K562 (cell line): ENCODE measurements around the gene AMDHD2. TPM values are rescaled to one million over a fixed set of nuclear protein-coding genes. Genes with fewer than 3 reads are reported as not detected.

Experiments
- ATAC-seq: fragments of 200-7000 bp; cut with Tn5 transposase; 3 replicates; pipeline ENCODE4 v1.9.1; 2020; ENCODE audit warnings: moderate library complexity
- BruUV-seq: library from RNA; stranded (reverse); fragments of 400-500 nt; replicated peaks from 2 replicates; lab custom pipeline; 2021; lab: Mats Ljungman, UMichigan
- CTCF ChIA-PET: fragments of 300-600 bp; formaldehyde crosslinking; extraction: SDS; loops from one replicate; lab custom pipeline; 2021; ENCODE audit warnings: low intra/inter-chr PET ratio; lab: Yijun Ruan, JAX
- POLR2A ChIA-PET: fragments of 300-600, 350-650 bp; sonication (Branson Sonifier 250); formaldehyde crosslinking; extraction: SDS; loops from one replicate; lab custom pipeline; 2021; ENCODE audit warnings: antibody characterized with exemption, inconsistent platforms; lab: Yijun Ruan, JAX
- DNase-seq, 4 experiments: peaks; one replicate each; pipeline versions ENCODE4 v3.0.0 to v3.0.0-alpha.2; 2011 to 2018; ENCODE audit warnings: low spot score in 3 of 4, mixed read lengths in 3 of 4; ENCODE audit errors: extremely low read depth in 1 of 4
- FAIRE-seq: peaks from 2 replicates; lab custom pipeline; 2011; peaks lifted over from hg19 to GRCh38; lab: Jason Lieb, UNC
- H2AFZ ChIP-seq: 2 replicates; pipeline ENCODE4 v1.6.0; 2011; ENCODE audit warnings: low read depth, low read length, control low read depth, inconsistent platforms
- H3K27ac ChIP-seq: fragments of 200-600 bp; 3 replicates; pipeline ENCODE4 v1.8.0; 2011; ENCODE audit warnings: low read depth, mild to moderate bottlenecking, control low read depth, inconsistent platforms, low read length, moderate library complexity, mixed read lengths; ENCODE audit errors: extremely low read depth
- H3K27me3 ChIP-seq, 2 experiments: fragments of 300-600 bp in 1 of 2; 2 replicates in 1 of 2; 3 replicates in 1 of 2; pipeline versions ENCODE4 v1.6.0 to v1.8.0; 2011; ENCODE audit warnings: inconsistent platforms in 2 of 2, low read length in 2 of 2, mild to moderate bottlenecking in 1 of 2, mixed read lengths in 1 of 2, moderate library complexity in 1 of 2; ENCODE audit not compliant: control insufficient read depth in 2 of 2, insufficient read depth in 2 of 2
- H3K36me3 ChIP-seq: fragments of 300-600 bp; 3 replicates; pipeline ENCODE4 v1.8.0; 2011; ENCODE audit warnings: mild to moderate bottlenecking, low read length, inconsistent platforms; ENCODE audit not compliant: control insufficient read depth, insufficient read depth
- H3K4me1 ChIP-seq, 2 experiments: fragments of 200-600 bp in 1 of 2; replicated peaks in 1 of 2; 2 replicates in 1 of 2; 3 replicates in 1 of 2; pipeline versions ENCODE4 v1.5.1 to v1.8.0; 2011; ENCODE audit warnings: inconsistent platforms in 2 of 2, low read length in 2 of 2, mild to moderate bottlenecking in 1 of 2, mixed read lengths in 1 of 2, moderate library complexity in 1 of 2; ENCODE audit not compliant: control insufficient read depth in 2 of 2, insufficient read depth in 2 of 2
- H3K4me2 ChIP-seq: 2 replicates; pipeline ENCODE4 v1.6.1; 2011; ENCODE audit warnings: low read length, control low read depth, inconsistent platforms, mixed read lengths; ENCODE audit not compliant: insufficient read depth
- H3K4me3 ChIP-seq: fragments of 200-600 bp; sonication (generic), shearing (Covaris generic); 2 replicates; pipeline ENCODE4 v1.5.1; 2016; ENCODE audit warnings: control low read depth, inconsistent platforms
- H3K79me2 ChIP-seq: fragments of 200-600 bp; 3 replicates; pipeline ENCODE4 v1.8.0; 2011; ENCODE audit warnings: low read length, inconsistent platforms; ENCODE audit not compliant: control insufficient read depth, insufficient read depth
- H3K9ac ChIP-seq, 2 experiments: 2 replicates each; pipeline versions ENCODE4 v1.6.0 to v1.6.1; 2011; ENCODE audit warnings: low read depth in 2 of 2, low read length in 2 of 2, control low read depth in 1 of 2, inconsistent platforms in 1 of 2, mild to moderate bottlenecking in 1 of 2, mixed read lengths in 1 of 2; ENCODE audit not compliant: insufficient read depth in 1 of 2
- H3K9me1 ChIP-seq: one replicate; pipeline ENCODE4 v1.6.0; 2011; ENCODE audit warnings: inconsistent platforms, mild to moderate bottlenecking, low read length, moderate library complexity; ENCODE audit not compliant: control insufficient read depth, insufficient read depth
- H3K9me3 ChIP-seq: replicated peaks from 2 replicates; pipeline ENCODE4 v1.5.1; 2011; ENCODE audit warnings: low read depth, low read length, inconsistent platforms; ENCODE audit not compliant: control insufficient read depth, insufficient read depth
- H4K20me1 ChIP-seq: replicated peaks from 2 replicates; pipeline ENCODE4 v1.6.1; 2011; ENCODE audit warnings: low read length, inconsistent platforms, mixed read lengths; ENCODE audit not compliant: control insufficient read depth, insufficient read depth
- ATF4 ChIP-seq: fragments of 450-650 bp; formaldehyde crosslinking; IDR thresholded peaks from 2 replicates; pipeline ENCODE4 v1.4.0; 2022; ENCODE audit warnings: mild to moderate bottlenecking, moderate library complexity
- ATF7 ChIP-seq: fragments of 450-650 bp; IDR thresholded peaks from 2 replicates; pipeline ENCODE4 v1.7.1; 2014; ENCODE audit warnings: mild to moderate bottlenecking, moderate library complexity
- DACH1 ChIP-seq: fragments of 450-650 bp; IDR thresholded peaks from 2 replicates; pipeline ENCODE4 v1.6.1; 2018; ENCODE audit not compliant: partially characterized antibody
- FOXK1 ChIP-seq: sonication (generic); formaldehyde crosslinking; IDR thresholded peaks from 2 replicates; pipeline ENCODE4 v1.8.0; 2022; ENCODE audit warnings: missing genetic modification reagents, mild to moderate bottlenecking, borderline replicate concordance
- GABPB2 ChIP-seq: fragments of 250-450 bp; sonication (Bioruptor Pico); conservative IDR thresholded peaks from 2 replicates; pipeline ENCODE4 v1.5.1; 2021; ENCODE audit warnings: mild to moderate bottlenecking
- HMG20B ChIP-seq: fragments of 250-450 bp; sonication (Bioruptor Pico); IDR thresholded peaks from 2 replicates; pipeline ENCODE4 v1.5.0; 2021; ENCODE audit warnings: mild to moderate bottlenecking
- MEIS2 ChIP-seq: fragments of 450-650 bp; IDR thresholded peaks from 2 replicates; pipeline ENCODE4 v1.6.1; 2014; ENCODE audit warnings: mild to moderate bottlenecking; ENCODE audit not compliant: partially characterized antibody
- NEUROD1 ChIP-seq: fragments of 150-350 bp; IDR thresholded peaks from 2 replicates; pipeline ENCODE4 v1.6.1; 2014; ENCODE audit warnings: borderline replicate concordance, low read length, low read depth; ENCODE audit not compliant: partially characterized antibody
- NR2C2 ChIP-seq, 2 experiments: fragments of 200-800 bp in 1 of 2; sonication (Bioruptor generic) in 1 of 2; sonication (generic) in 1 of 2; formaldehyde crosslinking in 1 of 2; IDR thresholded peaks; 2 replicates each; pipeline versions ENCODE4 v1.6.1 to v1.8.0; 2016 to 2022; ENCODE audit warnings: mild to moderate bottlenecking in 1 of 2, missing compliant biosample characterization in 1 of 2, missing genetic modification characterization in 1 of 2, missing genetic modification reagents in 1 of 2
- RCOR1 ChIP-seq, 2 experiments: IDR thresholded peaks; 2 replicates each; pipeline ENCODE4 v1.6.1; 2012; ENCODE audit warnings: low read depth in 2 of 2, low read length in 2 of 2, borderline replicate concordance in 1 of 2, improper control_type of control experiment in 1 of 2
- RFX1 ChIP-seq: fragments of 450-650 bp; IDR thresholded peaks from 2 replicates; pipeline ENCODE4 v1.6.1; 2016; ENCODE audit warnings: mild to moderate bottlenecking, moderate library complexity
- SFPQ ChIP-seq: fragments of 200-400 bp; formaldehyde crosslinking; IDR thresholded peaks from 2 replicates; pipeline ENCODE4 v1.6.1; 2017; ENCODE audit warnings: mild to moderate bottlenecking, low read depth, low read length, moderate library complexity
- THAP7 ChIP-seq: fragments of 250-450 bp; sonication (Bioruptor Pico); IDR thresholded peaks from 2 replicates; pipeline ENCODE4 v1.5.0; 2021
- ZC3H11A ChIP-seq: IDR thresholded peaks from 2 replicates; pipeline ENCODE4 v1.6.1; 2012; ENCODE audit warnings: low read depth, low read length, improper control_type of control experiment
- ZFX ChIP-seq: sonication (generic); formaldehyde crosslinking; IDR thresholded peaks from 2 replicates; pipeline ENCODE4 v1.8.0; 2022; ENCODE audit warnings: mild to moderate bottlenecking, missing genetic modification reagents, moderate library complexity
- ZNF217 ChIP-seq: sonication (generic); formaldehyde crosslinking; IDR thresholded peaks from 2 replicates; pipeline ENCODE4 v1.8.0; 2022; ENCODE audit warnings: mild to moderate bottlenecking, missing genetic modification reagents
- ZNF408 ChIP-seq: fragments of 250-450 bp; sonication (Bioruptor Pico); IDR thresholded peaks from 2 replicates; pipeline ENCODE4 v1.4.0; 2020; ENCODE audit warnings: low read depth, mild to moderate bottlenecking, moderate library complexity
- ZNF583 ChIP-seq: fragments of 250-450 bp; sonication (Bioruptor Pico); IDR thresholded peaks from 2 replicates; pipeline ENCODE4 v1.4.0; 2020
- WGBS: fragments of 100-300 bp; shearing (Covaris generic); methylation state at CpG from one replicate; pipeline ENCODE4 v1.1.6; 2016; ENCODE audit warnings: low coverage, mixed read lengths; ENCODE audit not compliant: insufficient coverage; ENCODE audit errors: missing lambda C conversion rate; 5-methylcytosine and 5-hydroxymethylcytosine counted together
- in situ Hi-C: fragments of 300-500 bp; cut with MboI; formaldehyde crosslinking; loops from 4 replicates; pipeline ENCODE4 v1.15.0; 2018; ENCODE audit warnings: inconsistent platforms, mixed read lengths
- intact Hi-C: fragments of 100-400 bp; cut with micrococcal nuclease; formaldehyde crosslinking; loops from 2 replicates; pipeline ENCODE4 v1.14.2; 2022
- polyA plus RNA-seq, 8 experiments: library from polyadenylated mRNA; depleted of rRNA in 4 of 8; stranded (reverse) in 5 of 8; unstranded in 3 of 8; fragments of >200 nt; fragmentation: Nextera tagmentation in 2 of 8; fragmentation: Illumina TruSeq in 1 of 8; extraction: Ambion mirVana in 2 of 8; extraction: Trizol in 1 of 8; gene quantifications; 2 replicates each; pipeline versions ENCODE4 v1.2.1 to v1.2.3, GENCODE V29; 2011 to 2014; ENCODE audit warnings: inconsistent platforms in 1 of 8, missing spikeins in 1 of 8
- total RNA-seq, 7 experiments: library from RNA; depleted of rRNA in 6 of 7; stranded (reverse); fragments of >200 nt in 6 of 7; fragmentation: Illumina TruSeq in 2 of 7; extraction: Trizol in 2 of 7; gene quantifications; 2 replicates each; pipeline versions ENCODE4 v1.2.1 to v1.2.3, GENCODE V29; 2011 to 2021; ENCODE audit warnings: low replicate concordance in 1 of 7

The AMDHD2 gene
- total and polyA plus RNA-seq, 9 of the 15 experiments (the other 6 are each of a cell fraction or from before 2014, with no cell fraction given): 0.38 to 56.9 (median 18.3) TPM; not detected in 1

- TF ChIP-seq ATF4 (CRISPR knock-in tag): no peak
- no peak for TF ChIP-seq ZNF217 (CRISPR knock-in tag)
- no peak for TF ChIP-seq THAP7 (CRISPR knock-in tag)
- no peak for TF ChIP-seq ZNF583 (CRISPR knock-in tag)
Observed at GRCh38 chr16:2470603-2471015, 49.6 kb upstream of the AMDHD2 start (continued).

- H3K27ac ChIP-seq: no peak within 1 kb of the TSS
- H2AFZ ChIP-seq: no peak within 1 kb of the TSS
- H3K9me3 ChIP-seq: no peaks in the 10 kb centered on the region
- H3K27me3 ChIP-seq: no peaks in the 10 kb centered on the region
- FAIRE-seq (no peak), DNase-seq (peak; percentile 47 to 85 (median 74)), ATAC-seq (peak; percentile 13)
- WGBS: under 1% methylated on average over 15 of the region's 59 CpGs
- no peak within 1 kb of the TSS; the same call in 1 of the 2 replicates for H3K4me3 ChIP-seq
- H3K36me3 ChIP-seq: no peaks in the 10 kb centered on the region
- POLR2A ChIA-PET: no interaction called here
- H3K9me1 ChIP-seq: no peaks in the 10 kb centered on the region
- intact Hi-C loops (no loop called here), in situ Hi-C loops (no loop called here)
- no peaks in the 10 kb centered on the region; the same call in 1 of the 2 replicates for H4K20me1 ChIP-seq
- BruUV-seq: no TSS peak
- H3K4me2 ChIP-seq: no peak within 1 kb of the TSS
- peaks cover 22% of the 10 kb centered on the region for H3K79me2 ChIP-seq
- peaks cover 10 to 92% of the 10 kb centered on the region in 2 experiments for H3K4me1 ChIP-seq
- CTCF ChIA-PET: no interaction called here
- H3K9ac ChIP-seq: peak within 1 kb of the TSS in 1 of 2 experiments; percentile 98; a peak in 3 of 4 replicates
- no peak for TF ChIP-seq SFPQ
- no peak for TF ChIP-seq NR2C2 (CRISPR knock-in tag; IDR thresholded peaks at IDR 0.05)
- no peak for TF ChIP-seq NR2C2 (tag; IDR thresholded peaks at IDR 0.05)
- no peak for TF ChIP-seq GABPB2 (CRISPR knock-in tag)
- no peak for TF ChIP-seq ZC3H11A
- TF ChIP-seq NEUROD1: no peak
- no peak for TF ChIP-seq RFX1
- TF ChIP-seq FOXK1 (CRISPR knock-in tag): no peak
- no peak; the same call in 1 of the 2 replicates for TF ChIP-seq ZFX (CRISPR knock-in tag)
- TF ChIP-seq RCOR1 (IDR thresholded peaks at IDR 0.05; ENCODE audit: borderline replicate concordance in 1 of 2, low read depth in 2 of 2, low read length in 2 of 2): no peak
- TF ChIP-seq ATF7: no peak
- TF ChIP-seq ZNF408 (CRISPR knock-in tag): no peak
- peak; percentile 2 for TF ChIP-seq MEIS2
- no peak for TF ChIP-seq DACH1
- TF ChIP-seq HMG20B (CRISPR knock-in tag): no peak
Observed at GRCh38 chr16:2471016-2471652, 49.0 kb upstream of the AMDHD2 start, which contains the start of gene NTN3. TSS of gene NTN3 (plus strand) at chr16:2471297. CDS start at chr16:2471702, 405 bp downstream.
